PC-3 (cell line): ENCODE results near the gene RPS6KA1. TPM values are rescaled to one million over a fixed set of nuclear protein-coding genes. Genes with fewer than 3 reads are reported as not detected.

Source experiments
- ATAC-seq: fragments of 200-7000 bp; cut with Tn5 transposase; 2 replicates; pipeline ENCODE4 v1.9.1; 2020; ENCODE audit warnings: mild to moderate bottlenecking, moderate library complexity
- BruUV-seq: library from RNA; stranded (reverse); fragments of 400-500 nt; replicated peaks from 2 replicates; lab custom pipeline; 2021; lab: Mats Ljungman, UMichigan
- CTCF ChIA-PET: fragments of 300-600 bp; sonication (Branson Sonifier 250); formaldehyde crosslinking; loops from one replicate; lab custom pipeline; 2022; ENCODE audit warnings: antibody characterized with exemption; lab: Charles Lee
- POLR2A ChIA-PET: fragments of 300-600 bp; sonication (Branson Sonifier 250); formaldehyde crosslinking; loops from one replicate; lab custom pipeline; 2022; ENCODE audit warnings: antibody characterized with exemption; ENCODE audit not compliant: unreplicated experiment; lab: Charles Lee
- DNase-seq: peaks from one replicate; pipeline ENCODE4 v3.0.0-alpha.2; 2015
- H2AFZ ChIP-seq: fragments of 300-600 bp; sonication (generic); 2 replicates; pipeline ENCODE4 v1.6.0; 2016; ENCODE audit warnings: antibody characterized with exemption, low read length
- H3F3A ChIP-seq: fragments of 300-600 bp; sonication (generic); one replicate; pipeline ENCODE4 v1.6.0; 2017; ENCODE audit warnings: antibody characterized with exemption, low read length, control low read depth, mild to moderate bottlenecking; ENCODE audit not compliant: unreplicated experiment
- H3K27ac ChIP-seq: fragments of 300-600 bp; sonication (generic); 2 replicates; pipeline ENCODE4 v1.5.1; 2016; ENCODE audit warnings: mild to moderate bottlenecking, low read length
- H3K27me3 ChIP-seq: fragments of 300-600 bp; sonication (generic); 2 replicates; pipeline ENCODE4 v1.6.1; 2016; ENCODE audit warnings: low read length, mixed read lengths
- H3K36me3 ChIP-seq: fragments of 300-600 bp; sonication (generic); 2 replicates; pipeline ENCODE4 v1.6.1; 2016; ENCODE audit warnings: low read depth, mixed run types, low read length, mixed read lengths
- H3K4me1 ChIP-seq: fragments of 300-600 bp; sonication (generic); 2 replicates; pipeline ENCODE4 v1.5.1; 2016; ENCODE audit warnings: low read length; ENCODE audit not compliant: insufficient read depth
- H3K4me2 ChIP-seq: fragments of 300-600 bp; sonication (generic); 2 replicates; pipeline ENCODE4 v1.6.0; 2016; ENCODE audit warnings: low read length
- H3K4me3 ChIP-seq: fragments of 300-600 bp; sonication (generic); 2 replicates; pipeline ENCODE4 v1.5.1; 2016; ENCODE audit warnings: mild to moderate bottlenecking, low read length, mixed read lengths
- H3K79me2 ChIP-seq: fragments of 300-600 bp; sonication (generic); 2 replicates; pipeline ENCODE4 v1.6.1; 2017; ENCODE audit warnings: low read length, mixed read lengths
- H3K9ac ChIP-seq: fragments of 300-600 bp; sonication (generic); 2 replicates; pipeline ENCODE4 v1.6.0; 2016; ENCODE audit warnings: mild to moderate bottlenecking, low read length
- H3K9me2 ChIP-seq: fragments of 300-600 bp; sonication (generic); replicated peaks from 2 replicates; pipeline ENCODE4 v1.6.1; 2016; ENCODE audit warnings: mixed run types, low read length, mixed read lengths
- H3K9me3 ChIP-seq: fragments of 300-600 bp; sonication (generic); 2 replicates; pipeline ENCODE4 v1.6.1; 2016; ENCODE audit warnings: low read length, mixed read lengths
- H4K20me1 ChIP-seq: fragments of 300-600 bp; sonication (generic); 2 replicates; pipeline ENCODE4 v1.6.1; 2016; ENCODE audit warnings: low read length, mixed read lengths
- EZH2 ChIP-seq: fragments of 300-600 bp; sonication (generic); IDR thresholded peaks from one replicate; pipeline ENCODE4 v1.6.1; 2017; ENCODE audit warnings: antibody characterized with exemption, mild to moderate bottlenecking, low read length; ENCODE audit not compliant: unreplicated experiment
- EZH2phosphoT487 ChIP-seq: fragments of 300-600 bp; sonication (generic); IDR thresholded peaks from 2 replicates; pipeline ENCODE4 v1.6.1; 2018; ENCODE audit warnings: mild to moderate bottlenecking, antibody characterized with exemption, low read length, borderline replicate concordance
- intact Hi-C: fragments of 100-400 bp; cut with micrococcal nuclease; formaldehyde crosslinking; loops from 2 replicates; pipeline ENCODE4 v1.9.0; 2023
- total RNA-seq: library from RNA; depleted of rRNA; stranded (reverse); fragments of >200 nt; gene quantifications from 2 replicates; pipeline ENCODE4 v1.2.3, GENCODE V29; 2014
- TF ChIP-seq, protein P1 (sequence below): fragments of 300-600 bp; sonication (generic); conservative IDR thresholded peaks from 2 replicates; pipeline ENCODE4 v1.5.1; 2017; ENCODE audit warnings: antibody characterized with exemption, low read depth, mild to moderate bottlenecking, low read length

The RPS6KA1 gene
- total RNA-seq, 1 experiment from 2014 or later: 98.2 TPM

DNA sequence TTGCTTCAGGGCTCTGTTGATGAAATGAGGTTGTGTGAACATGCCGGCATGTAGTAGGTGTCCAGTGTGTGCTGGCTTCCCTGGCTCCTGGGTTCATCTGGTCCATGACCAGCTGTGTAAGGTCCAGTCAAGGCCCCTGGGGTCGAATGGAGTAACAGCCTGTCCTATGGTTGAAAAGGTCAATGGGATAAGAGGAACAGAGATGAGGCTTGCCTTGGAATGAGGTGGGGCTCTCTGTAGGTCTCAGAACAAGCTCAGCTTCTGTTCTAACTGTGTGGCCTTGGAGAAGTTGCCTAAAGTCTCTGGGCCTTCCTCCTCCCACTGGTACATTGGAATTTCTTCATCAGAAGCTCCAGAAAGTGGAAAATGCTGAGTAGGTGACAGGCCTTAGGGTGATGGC lies 26.6 kb downstream of the RPS6KA1 start:
- intact Hi-C loops: no loop called here
- H4K20me1 ChIP-seq: no peaks in the 10 kb centered on the region
- no peaks in the 10 kb centered on the region for H3K27me3 ChIP-seq
- no peaks in the 10 kb centered on the region for H3K9me3 ChIP-seq
- H3K4me2 ChIP-seq: no peak overlapping the region
- no peak for DNase-seq
- ATAC-seq: no peak
- no peaks in the 10 kb centered on the region for H3K9me2 ChIP-seq
- TF ChIP-seq EZH2phosphoT487 (no peak), EZH2 (no peak)
- TF ChIP-seq, protein P1, sequence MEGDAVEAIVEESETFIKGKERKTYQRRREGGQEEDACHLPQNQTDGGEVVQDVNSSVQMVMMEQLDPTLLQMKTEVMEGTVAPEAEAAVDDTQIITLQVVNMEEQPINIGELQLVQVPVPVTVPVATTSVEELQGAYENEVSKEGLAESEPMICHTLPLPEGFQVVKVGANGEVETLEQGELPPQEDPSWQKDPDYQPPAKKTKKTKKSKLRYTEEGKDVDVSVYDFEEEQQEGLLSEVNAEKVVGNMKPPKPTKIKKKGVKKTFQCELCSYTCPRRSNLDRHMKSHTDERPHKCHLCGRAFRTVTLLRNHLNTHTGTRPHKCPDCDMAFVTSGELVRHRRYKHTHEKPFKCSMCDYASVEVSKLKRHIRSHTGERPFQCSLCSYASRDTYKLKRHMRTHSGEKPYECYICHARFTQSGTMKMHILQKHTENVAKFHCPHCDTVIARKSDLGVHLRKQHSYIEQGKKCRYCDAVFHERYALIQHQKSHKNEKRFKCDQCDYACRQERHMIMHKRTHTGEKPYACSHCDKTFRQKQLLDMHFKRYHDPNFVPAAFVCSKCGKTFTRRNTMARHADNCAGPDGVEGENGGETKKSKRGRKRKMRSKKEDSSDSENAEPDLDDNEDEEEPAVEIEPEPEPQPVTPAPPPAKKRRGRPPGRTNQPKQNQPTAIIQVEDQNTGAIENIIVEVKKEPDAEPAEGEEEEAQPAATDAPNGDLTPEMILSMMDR: no peak
- CTCF ChIA-PET: no interaction called here
- peaks cover 29% of the 10 kb centered on the region for H3K36me3 ChIP-seq
- no TSS peak for BruUV-seq
- H2AFZ ChIP-seq: no peak overlapping the region
- H3K4me3 ChIP-seq: no peak overlapping the region
- POLR2A ChIA-PET: no interaction called here
- H3F3A ChIP-seq: no peaks in the 10 kb centered on the region
- H3K79me2 ChIP-seq: no peaks in the 10 kb centered on the region
- 0 out of 2 replicates have a peak overlapping the region, but pooled peaks have one; percentile 28 for H3K9ac ChIP-seq
- H3K27ac ChIP-seq: peak overlapping the region; percentile 14; the same call in 1 of the 2 replicates
- H3K4me1 ChIP-seq: peaks cover 14% of the 10 kb centered on the region

DNA sequence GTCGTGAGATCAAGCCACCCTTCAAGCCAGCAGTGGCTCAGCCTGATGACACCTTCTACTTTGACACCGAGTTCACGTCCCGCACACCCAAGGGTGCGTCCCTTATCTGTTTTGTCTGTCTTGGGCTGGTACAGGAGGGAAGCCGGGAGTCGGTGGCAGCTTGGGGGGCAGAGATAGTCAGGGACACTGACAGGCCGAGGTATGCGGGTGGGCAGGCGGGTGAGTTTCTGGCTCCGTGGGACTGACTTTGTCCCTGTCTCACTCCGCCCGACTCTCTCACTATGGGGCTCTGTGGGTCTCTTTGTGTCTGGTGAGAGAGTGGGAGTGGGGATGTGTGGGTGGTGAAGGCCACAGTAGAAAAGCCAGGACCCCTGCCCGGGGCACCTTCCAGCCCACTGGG lies 27.4 kb downstream of the RPS6KA1 start:
- POLR2A ChIA-PET: interaction anchor here (0.7 kb wide), 1 partner anchor 308 kb away, joined by 5 read pairs; no protein-coding TSS in a partner anchor
- H3K4me3 ChIP-seq: no peak overlapping the region
- intact Hi-C loops: no loop called here
- H3K36me3 ChIP-seq: peaks cover 28% of the 10 kb centered on the region
- TF ChIP-seq, protein P1: no peak
- TF ChIP-seq EZH2phosphoT487 (no peak), EZH2 (no peak)
- DNase-seq: no peak
- no TSS peak for BruUV-seq
- ATAC-seq: no peak
- H3K79me2 ChIP-seq: no peaks in the 10 kb centered on the region
- no peaks in the 10 kb centered on the region for H3F3A ChIP-seq
- no peak overlapping the region for H3K9ac ChIP-seq
- H3K4me2 ChIP-seq: no peak overlapping the region
- H3K9me2 ChIP-seq: no peaks in the 10 kb centered on the region
- H3K9me3 ChIP-seq: no peaks in the 10 kb centered on the region
- CTCF ChIA-PET: no interaction called here
- H3K27me3 ChIP-seq: no peaks in the 10 kb centered on the region
- H3K4me1 ChIP-seq: peaks cover 14% of the 10 kb centered on the region
- H2AFZ ChIP-seq: no peak overlapping the region
- no peak overlapping the region for H3K27ac ChIP-seq
- H4K20me1 ChIP-seq: no peaks in the 10 kb centered on the region

DNA sequence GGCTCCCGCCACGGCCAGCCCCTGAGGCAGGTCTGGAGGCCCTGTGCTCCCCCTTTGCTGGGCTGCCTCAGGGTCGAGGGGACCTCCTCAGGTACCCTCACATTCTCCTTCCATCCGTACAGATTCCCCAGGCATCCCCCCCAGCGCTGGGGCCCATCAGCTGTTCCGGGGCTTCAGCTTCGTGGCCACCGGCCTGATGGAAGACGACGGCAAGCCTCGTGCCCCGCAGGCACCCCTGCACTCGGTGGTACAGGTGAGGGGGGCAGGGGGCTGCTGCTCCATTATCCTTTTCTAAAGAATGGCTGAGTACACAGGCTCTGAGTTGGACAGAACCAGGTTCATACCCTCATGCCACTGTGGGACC lies 29.1 kb downstream of the RPS6KA1 start:
- H4K20me1 ChIP-seq: no peaks in the 10 kb centered on the region
- no TSS peak for BruUV-seq
- no peaks in the 10 kb centered on the region for H3F3A ChIP-seq
- DNase-seq (no peak), ATAC-seq (no peak)
- no peaks in the 10 kb centered on the region for H3K9me3 ChIP-seq
- no peaks in the 10 kb centered on the region for H3K79me2 ChIP-seq
- intact Hi-C loops: no loop called here
- no peak overlapping the region for H3K4me3 ChIP-seq
- no peaks in the 10 kb centered on the region for H3K27me3 ChIP-seq
- no peak for TF ChIP-seq EZH2
- TF ChIP-seq EZH2phosphoT487: no peak
- TF ChIP-seq, protein P1: no peak
- H3K36me3 ChIP-seq: peaks cover 27% of the 10 kb centered on the region
- H3K4me1 ChIP-seq: peaks cover 4% of the 10 kb centered on the region
- H2AFZ ChIP-seq: no peak overlapping the region
- no peaks in the 10 kb centered on the region for H3K9me2 ChIP-seq
- ChIA-PET CTCF (no interaction called here), POLR2A (no interaction called here)
- no peak overlapping the region for H3K4me2 ChIP-seq
- no peak overlapping the region for H3K27ac ChIP-seq
- no peak overlapping the region for H3K9ac ChIP-seq
